ENCODE results near the gene EGR2.

The EGR2 gene

DNA sequence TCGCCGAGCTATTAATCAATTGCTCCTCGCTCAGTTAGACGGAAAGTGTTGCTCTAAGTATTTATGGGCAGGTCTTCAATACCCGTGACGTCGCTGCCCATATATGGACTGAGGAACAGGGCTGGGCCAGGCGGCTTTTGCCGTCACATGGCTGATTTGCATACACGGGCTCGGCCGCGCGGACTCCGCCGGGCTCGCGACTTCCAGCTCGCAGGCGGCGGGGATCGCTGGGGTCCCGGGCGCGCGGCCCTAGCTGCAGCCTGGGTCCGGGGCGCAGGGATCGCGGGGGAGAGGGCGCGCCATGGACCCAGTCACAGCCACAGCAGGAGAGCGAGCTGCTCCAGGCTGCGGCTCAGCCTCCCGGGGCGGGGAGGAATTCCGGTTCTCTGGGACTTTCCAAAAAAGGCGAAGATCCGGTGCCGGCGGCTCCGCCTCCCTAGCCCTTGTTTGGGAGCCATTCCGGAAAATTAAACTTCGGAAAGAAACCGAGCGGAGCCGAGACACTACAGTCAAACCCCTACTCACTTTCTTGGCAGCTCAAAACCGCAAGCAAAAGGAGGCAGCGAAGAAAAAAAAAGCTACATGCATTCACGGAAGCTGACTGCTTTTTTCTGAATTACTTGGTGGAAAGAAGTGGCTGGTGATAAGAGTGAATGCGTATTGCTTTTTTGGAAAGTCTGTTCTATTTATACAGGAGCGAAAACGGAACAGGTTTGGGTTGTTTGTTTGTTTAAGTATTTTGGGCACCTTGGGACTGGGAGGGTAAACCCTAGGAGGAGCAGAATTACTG lies at the start of gene EGR2:
TSS of gene EGR2 (minus strand) at position 36 of the 790 bp plus-strand sequence. CDS start 337 bp downstream, outside the sequence.
- no peak for TF ChIP-seq TCF4 (CRISPR knock-in tag; IDR thresholded peaks at IDR 0.05; ENCODE audit: borderline replicate concordance)
- no peak for TF ChIP-seq ZFP3 (CRISPR knock-in tag; IDR thresholded peaks at IDR 0.05)
- TF ChIP-seq TOX (CRISPR knock-in tag; IDR thresholded peaks at IDR 0.05; ENCODE audit: borderline replicate concordance): no peak
- TF ChIP-seq ISL1 (CRISPR knock-in tag; IDR thresholded peaks at IDR 0.05): no peak
- no peak for TF ChIP-seq ESRRG (CRISPR knock-in tag; IDR thresholded peaks at IDR 0.05)
- no peak for TF ChIP-seq ZC3H10 (CRISPR knock-in tag; IDR thresholded peaks at IDR 0.05)
- no peak for TF ChIP-seq ZNF565 (CRISPR knock-in tag; conservative IDR thresholded peaks at IDR 0.05; ENCODE audit: low read depth)
- TF ChIP-seq, protein P1, sequence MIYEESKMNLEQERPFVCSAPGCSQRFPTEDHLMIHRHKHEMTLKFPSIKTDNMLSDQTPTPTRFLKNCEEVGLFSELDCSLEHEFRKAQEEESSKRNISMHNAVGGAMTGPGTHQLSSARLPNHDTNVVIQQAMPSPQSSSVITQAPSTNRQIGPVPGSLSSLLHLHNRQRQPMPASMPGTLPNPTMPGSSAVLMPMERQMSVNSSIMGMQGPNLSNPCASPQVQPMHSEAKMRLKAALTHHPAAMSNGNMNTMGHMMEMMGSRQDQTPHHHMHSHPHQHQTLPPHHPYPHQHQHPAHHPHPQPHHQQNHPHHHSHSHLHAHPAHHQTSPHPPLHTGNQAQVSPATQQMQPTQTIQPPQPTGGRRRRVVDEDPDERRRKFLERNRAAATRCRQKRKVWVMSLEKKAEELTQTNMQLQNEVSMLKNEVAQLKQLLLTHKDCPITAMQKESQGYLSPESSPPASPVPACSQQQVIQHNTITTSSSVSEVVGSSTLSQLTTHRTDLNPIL (CRISPR knock-in tag; IDR thresholded peaks at IDR 0.05; ENCODE audit: low read depth): no peak
- no peak for TF ChIP-seq PPARA (CRISPR knock-in tag; IDR thresholded peaks at IDR 0.05; ENCODE audit: borderline replicate concordance)
- ATAC-seq: peak; percentile 89

DNA sequence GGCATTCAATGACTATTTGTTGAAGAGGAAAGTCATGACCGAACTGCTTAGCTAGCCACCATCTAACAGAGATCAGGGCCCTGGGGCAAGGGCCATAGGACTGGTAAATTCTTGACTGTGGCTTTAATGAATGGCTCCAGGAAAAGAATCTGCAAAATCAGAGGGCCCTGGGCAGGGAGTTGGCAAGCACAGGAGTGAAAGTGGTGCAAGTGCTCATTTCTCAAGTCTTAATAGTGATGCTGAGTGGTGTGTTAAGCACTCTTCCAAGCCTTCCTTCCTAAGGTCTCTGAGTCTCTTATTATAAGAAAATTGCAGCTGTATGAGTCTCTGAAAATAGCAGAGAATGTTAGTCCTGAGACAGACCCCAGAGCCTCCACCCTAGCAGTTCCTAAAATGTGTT lies 46.3 kb upstream of the EGR2 start:
- no peak for ATAC-seq

DNA sequence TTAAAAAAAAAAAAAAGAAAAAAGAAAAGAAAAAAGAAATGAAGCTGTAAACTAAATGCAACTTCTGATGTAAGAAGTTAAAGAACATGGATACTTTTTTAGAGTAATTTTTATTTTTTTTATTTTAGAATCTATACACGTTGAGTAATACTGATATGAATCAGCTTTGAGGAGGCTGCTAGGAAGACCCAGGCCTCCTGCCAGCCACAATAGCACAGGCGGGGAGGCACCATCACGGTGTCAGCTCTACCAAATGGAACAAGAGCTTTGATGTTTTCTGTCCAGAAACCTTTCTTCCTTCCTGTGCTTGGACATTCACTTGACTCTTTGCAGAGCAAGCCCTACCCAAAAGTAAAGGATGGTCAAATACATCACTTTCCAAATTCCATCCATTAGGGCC lies 45.3 kb upstream of the EGR2 start:
- no peak for TF ChIP-seq TOX (CRISPR knock-in tag; IDR thresholded peaks at IDR 0.05; ENCODE audit: borderline replicate concordance)
- no peak for TF ChIP-seq ZC3H10 (CRISPR knock-in tag; IDR thresholded peaks at IDR 0.05)
- TF ChIP-seq CSDC2 (CRISPR knock-in tag; IDR thresholded peaks at IDR 0.05): no peak
- TF ChIP-seq ISL1 (CRISPR knock-in tag; IDR thresholded peaks at IDR 0.05): no peak
- no peak for ATAC-seq

More for the DNA sequence above, 46.3 kb upstream of the EGR2 start:
- TF ChIP-seq CSDC2 (CRISPR knock-in tag; IDR thresholded peaks at IDR 0.05) (no peak), ZFP3 (CRISPR knock-in tag; IDR thresholded peaks at IDR 0.05) (no peak), ZNF8 (CRISPR knock-in tag; IDR thresholded peaks at IDR 0.05) (no peak), TOX (CRISPR knock-in tag; IDR thresholded peaks at IDR 0.05; ENCODE audit: borderline replicate concordance) (no peak), ZNF70 (CRISPR knock-in tag; IDR thresholded peaks at IDR 0.05) (no peak), RARB (CRISPR knock-in tag; IDR thresholded peaks at IDR 0.05) (no peak), ZC3H10 (CRISPR knock-in tag; IDR thresholded peaks at IDR 0.05) (no peak), ESRRG (CRISPR knock-in tag; IDR thresholded peaks at IDR 0.05) (no peak), OSR1 (CRISPR knock-in tag; IDR thresholded peaks at IDR 0.05) (no peak), ISL1 (CRISPR knock-in tag; IDR thresholded peaks at IDR 0.05) (no peak), BACH2 (CRISPR knock-in tag; IDR thresholded peaks at IDR 0.05; ENCODE audit: borderline replicate concordance) (no peak)
- TF ChIP-seq, protein P2, sequence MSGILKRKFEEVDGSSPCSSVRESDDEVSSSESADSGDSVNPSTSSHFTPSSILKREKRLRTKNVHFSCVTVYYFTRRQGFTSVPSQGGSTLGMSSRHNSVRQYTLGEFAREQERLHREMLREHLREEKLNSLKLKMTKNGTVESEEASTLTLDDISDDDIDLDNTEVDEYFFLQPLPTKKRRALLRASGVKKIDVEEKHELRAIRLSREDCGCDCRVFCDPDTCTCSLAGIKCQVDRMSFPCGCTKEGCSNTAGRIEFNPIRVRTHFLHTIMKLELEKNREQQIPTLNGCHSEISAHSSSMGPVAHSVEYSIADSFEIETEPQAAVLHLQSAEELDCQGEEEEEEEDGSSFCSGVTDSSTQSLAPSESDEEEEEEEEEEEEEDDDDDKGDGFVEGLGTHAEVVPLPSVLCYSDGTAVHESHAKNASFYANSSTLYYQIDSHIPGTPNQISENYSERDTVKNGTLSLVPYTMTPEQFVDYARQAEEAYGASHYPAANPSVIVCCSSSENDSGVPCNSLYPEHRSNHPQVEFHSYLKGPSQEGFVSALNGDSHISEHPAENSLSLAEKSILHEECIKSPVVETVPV (CRISPR knock-in tag; IDR thresholded peaks at IDR 0.05): no peak
- TF ChIP-seq, protein P1 (CRISPR knock-in tag; IDR thresholded peaks at IDR 0.05; ENCODE audit: low read depth): no peak

DNA sequence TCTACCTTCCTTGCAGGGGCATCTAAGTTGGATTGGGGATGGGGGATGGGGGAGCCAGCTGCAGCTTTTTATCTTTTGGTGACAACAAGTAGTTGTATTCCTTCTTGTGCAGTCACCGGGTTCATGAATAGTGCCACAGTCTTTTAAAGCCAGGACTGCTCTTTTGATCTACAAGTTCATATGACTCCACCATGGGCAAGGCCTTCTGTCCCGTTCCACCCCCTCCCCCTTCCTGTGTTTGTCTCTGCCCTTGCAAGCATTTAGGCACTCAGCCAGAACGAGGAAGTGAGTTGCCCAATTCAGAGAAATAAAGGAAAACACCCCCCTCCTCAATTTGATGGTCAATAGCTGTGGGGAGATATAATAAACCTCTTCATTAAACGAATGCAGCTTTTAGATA lies 44.8 kb upstream of the EGR2 start:
- no peak for ATAC-seq
- TF ChIP-seq BACH2 (CRISPR knock-in tag; IDR thresholded peaks at IDR 0.05; ENCODE audit: borderline replicate concordance): no peak
- TF ChIP-seq ARNTL (CRISPR knock-in tag; IDR thresholded peaks at IDR 0.05; ENCODE audit: borderline replicate concordance, low read depth): no peak
- TF ChIP-seq CSDC2 (CRISPR knock-in tag; IDR thresholded peaks at IDR 0.05): no peak
- TF ChIP-seq TCF4 (CRISPR knock-in tag; IDR thresholded peaks at IDR 0.05; ENCODE audit: borderline replicate concordance): no peak
- no peak for TF ChIP-seq ZNF70 (CRISPR knock-in tag; IDR thresholded peaks at IDR 0.05)
- no peak for TF ChIP-seq OSR1 (CRISPR knock-in tag; IDR thresholded peaks at IDR 0.05)
- no peak for TF ChIP-seq PPARA (CRISPR knock-in tag; IDR thresholded peaks at IDR 0.05; ENCODE audit: borderline replicate concordance)
- TF ChIP-seq GLIS3 (CRISPR knock-in tag; IDR thresholded peaks at IDR 0.05): no peak
- no peak for TF ChIP-seq ZNF565 (CRISPR knock-in tag; conservative IDR thresholded peaks at IDR 0.05; ENCODE audit: low read depth)

DNA sequence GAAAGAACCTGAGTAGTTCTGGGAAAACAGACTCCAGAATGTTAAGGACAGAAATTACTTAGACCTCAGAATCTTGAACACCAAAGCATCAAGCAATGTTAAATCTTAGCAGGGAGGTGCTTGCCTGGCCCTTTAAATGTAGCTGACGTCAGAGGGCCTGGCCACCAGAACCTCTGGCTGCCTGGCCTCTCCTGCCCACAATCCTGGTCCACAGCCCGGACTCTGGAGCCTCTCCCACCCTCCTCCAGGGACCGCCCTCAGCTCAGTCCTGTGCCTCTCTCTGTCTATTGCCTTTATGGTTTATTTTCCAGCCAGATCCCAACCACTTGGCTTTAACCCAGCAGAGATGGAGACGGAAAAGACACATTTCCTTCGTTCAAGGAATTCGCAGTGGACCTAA lies 42.2 kb upstream of the EGR2 start:
- no peak for TF ChIP-seq ARNTL (CRISPR knock-in tag; IDR thresholded peaks at IDR 0.05; ENCODE audit: borderline replicate concordance, low read depth)
- TF ChIP-seq TOX (CRISPR knock-in tag; IDR thresholded peaks at IDR 0.05; ENCODE audit: borderline replicate concordance): no peak
- TF ChIP-seq ISL1 (CRISPR knock-in tag; IDR thresholded peaks at IDR 0.05): no peak
- TF ChIP-seq ZNF565 (CRISPR knock-in tag; conservative IDR thresholded peaks at IDR 0.05; ENCODE audit: low read depth): no peak
- TF ChIP-seq, protein P2 (CRISPR knock-in tag; IDR thresholded peaks at IDR 0.05): no peak
- no peak for TF ChIP-seq BACH2 (CRISPR knock-in tag; IDR thresholded peaks at IDR 0.05; ENCODE audit: borderline replicate concordance)
- TF ChIP-seq ESRRG (CRISPR knock-in tag; IDR thresholded peaks at IDR 0.05): no peak
- no peak for TF ChIP-seq ZNF8 (CRISPR knock-in tag; IDR thresholded peaks at IDR 0.05)
- TF ChIP-seq, protein P1 (CRISPR knock-in tag; IDR thresholded peaks at IDR 0.05; ENCODE audit: low read depth): no peak
- 0 out of 3 replicates have a peak, but pooled peaks have one; percentile 40 for ATAC-seq

Data from SK-N-SH treated with all-trans-retinoic acid at 6 μM for 48 hours (cell line).